NB4 (cell line): ENCODE data around the gene KRTAP10-10.

ENCODE experiments used
- POLR2A ChIP-seq: IDR thresholded peaks from 2 replicates; pipeline ENCODE4 v1.6.1; 2011; ENCODE audit warnings: mild to moderate bottlenecking; ENCODE audit not compliant: insufficient read length; ENCODE audit errors: extremely low read depth
- TF ChIP-seq, protein P1 (sequence below): IDR thresholded peaks from one replicate; pipeline ENCODE4 v1.5.1; 2012; ENCODE audit warnings: low read depth, low read length

DNA sequence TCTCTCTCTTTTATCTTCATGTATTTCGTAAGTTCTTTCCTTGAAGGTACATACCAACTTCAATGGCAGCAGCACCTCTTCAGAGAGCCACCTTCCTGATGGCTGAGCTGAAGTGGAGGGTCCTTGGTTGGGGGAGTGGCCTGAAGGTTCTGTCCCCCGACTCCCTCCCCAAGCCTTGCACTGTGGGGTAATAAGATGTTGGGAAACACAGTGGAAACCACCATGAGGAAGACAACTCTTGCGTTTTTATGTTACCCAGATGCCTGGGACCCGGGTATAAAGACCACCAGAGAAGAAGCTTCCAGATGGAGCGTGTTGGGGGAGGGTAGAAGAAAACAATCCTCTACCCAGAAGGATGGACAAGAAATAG is 21.4 kb downstream of the KRTAP10-10 start:
- TF ChIP-seq, protein P1, sequence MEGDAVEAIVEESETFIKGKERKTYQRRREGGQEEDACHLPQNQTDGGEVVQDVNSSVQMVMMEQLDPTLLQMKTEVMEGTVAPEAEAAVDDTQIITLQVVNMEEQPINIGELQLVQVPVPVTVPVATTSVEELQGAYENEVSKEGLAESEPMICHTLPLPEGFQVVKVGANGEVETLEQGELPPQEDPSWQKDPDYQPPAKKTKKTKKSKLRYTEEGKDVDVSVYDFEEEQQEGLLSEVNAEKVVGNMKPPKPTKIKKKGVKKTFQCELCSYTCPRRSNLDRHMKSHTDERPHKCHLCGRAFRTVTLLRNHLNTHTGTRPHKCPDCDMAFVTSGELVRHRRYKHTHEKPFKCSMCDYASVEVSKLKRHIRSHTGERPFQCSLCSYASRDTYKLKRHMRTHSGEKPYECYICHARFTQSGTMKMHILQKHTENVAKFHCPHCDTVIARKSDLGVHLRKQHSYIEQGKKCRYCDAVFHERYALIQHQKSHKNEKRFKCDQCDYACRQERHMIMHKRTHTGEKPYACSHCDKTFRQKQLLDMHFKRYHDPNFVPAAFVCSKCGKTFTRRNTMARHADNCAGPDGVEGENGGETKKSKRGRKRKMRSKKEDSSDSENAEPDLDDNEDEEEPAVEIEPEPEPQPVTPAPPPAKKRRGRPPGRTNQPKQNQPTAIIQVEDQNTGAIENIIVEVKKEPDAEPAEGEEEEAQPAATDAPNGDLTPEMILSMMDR = no peak
- TF ChIP-seq POLR2A = no peak
